HS-5 (cell line): ENCODE results near the gene UTP25.

Experiments used
- DNase-seq: peaks from one replicate; pipeline ENCODE4 v3.0.0-alpha.2; 2012; ENCODE audit warnings: low read depth

The UTP25 gene

DNA sequence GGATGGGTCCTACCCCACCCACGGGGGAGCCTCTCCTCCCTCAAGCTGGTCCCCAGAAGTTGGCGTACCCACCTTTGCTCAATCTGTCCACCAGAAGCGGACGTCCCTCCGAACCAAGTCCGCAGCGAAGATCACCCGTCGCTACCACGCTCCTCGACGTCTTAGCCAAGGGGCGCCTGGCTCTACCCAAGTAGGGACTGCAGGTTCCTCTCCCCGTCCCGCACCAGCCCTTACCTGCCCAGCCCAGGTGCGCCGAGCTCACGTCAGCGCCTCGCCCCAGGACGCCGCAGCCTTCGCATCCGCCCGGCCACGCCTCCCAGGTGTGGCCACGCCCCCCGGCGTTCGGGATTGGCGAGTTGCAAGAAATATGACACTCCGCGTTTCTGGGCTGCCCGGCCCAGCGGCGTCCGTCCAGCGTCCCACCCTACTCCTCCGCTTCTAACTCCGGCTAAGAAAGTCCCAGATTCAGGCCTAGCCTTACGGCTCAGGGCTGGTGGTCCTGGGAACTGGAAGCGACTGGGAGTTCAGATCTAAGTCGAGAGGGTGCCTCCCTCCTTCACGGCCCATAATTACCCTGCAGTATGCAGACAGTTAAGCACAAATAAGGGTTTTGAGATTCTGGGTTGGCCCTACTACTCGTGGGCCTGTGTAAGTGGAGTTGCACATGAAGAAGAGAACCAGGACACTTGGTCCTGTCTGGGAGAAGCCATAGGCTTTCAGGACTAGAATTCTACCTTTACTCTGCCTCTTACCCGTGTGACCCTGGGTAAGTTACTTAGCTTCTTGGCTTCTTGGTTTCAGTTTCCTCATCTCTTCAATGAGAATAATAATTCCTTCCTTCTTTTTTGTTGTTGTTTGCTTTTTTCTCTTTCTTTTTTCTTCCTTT is 21.7 kb upstream of the UTP25 start, which contains the start of gene IRF6:
Gene IRF6 (minus strand): TSS at position 268 of the 886 bp plus-strand sequence. CDS start 4,729 bp downstream, outside the sequence.
- no peak for DNase-seq

- no peak for DNase-seq
Observed at GRCh38 chr1:209807509-209807908, 20.3 kb upstream of the UTP25 start.

GRCh38 chr1:209808059-209808581 is 19.7 kb upstream of the UTP25 start:
- DNase-seq: peak; percentile 91

- DNase-seq: no peak
Observed at GRCh38 chr1:209809611-209810010, 18.2 kb upstream of the UTP25 start.

- no peak for DNase-seq
Observed at GRCh38 chr1:209810783-209811182, 17.0 kb upstream of the UTP25 start.

- no peak for DNase-seq
Observed at GRCh38 chr1:209813902-209814301, 13.9 kb upstream of the UTP25 start.

DNA sequence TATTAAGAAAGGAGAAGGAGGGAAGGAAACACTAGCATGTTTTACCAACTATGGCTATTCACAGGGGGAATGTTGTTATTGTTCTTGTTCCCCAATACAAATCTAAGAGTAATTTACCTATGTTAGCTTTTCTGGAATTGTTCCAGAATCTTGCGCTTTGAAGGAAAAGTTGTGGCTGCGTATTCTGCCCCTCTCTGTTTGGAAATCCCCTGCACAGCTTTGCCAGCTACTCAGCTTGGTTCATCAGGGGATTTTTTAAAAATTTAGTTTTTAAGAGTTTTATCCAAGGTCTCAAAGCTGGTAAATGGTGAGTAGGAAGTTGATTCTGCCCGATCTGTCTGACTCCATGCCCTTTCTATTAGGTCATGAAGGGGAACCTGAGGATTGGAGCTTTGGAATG is 12.3 kb upstream of the UTP25 start:
- DNase-seq: no peak

DNA sequence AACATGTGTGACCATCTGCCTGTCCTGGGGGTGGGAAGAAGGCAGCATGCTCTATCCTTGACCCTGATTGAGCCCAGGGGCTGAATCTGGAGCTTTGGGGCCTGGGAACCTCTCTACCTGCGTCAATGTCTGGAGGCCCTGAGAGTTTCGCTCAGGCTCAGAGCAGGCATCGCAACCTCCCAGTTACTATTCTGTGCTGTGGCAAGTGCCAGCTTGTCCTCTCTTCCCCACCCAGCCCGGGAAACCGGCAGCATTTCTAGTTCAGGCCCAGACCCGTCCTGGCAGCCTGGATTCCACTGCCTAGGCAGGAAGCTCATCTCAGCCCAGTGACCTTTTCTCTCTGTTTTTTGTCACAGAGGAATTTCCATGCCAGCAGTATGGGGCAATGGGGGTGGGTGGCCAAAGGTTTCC is 11.8 kb upstream of the UTP25 start:
- DNase-seq: no peak

DNA sequence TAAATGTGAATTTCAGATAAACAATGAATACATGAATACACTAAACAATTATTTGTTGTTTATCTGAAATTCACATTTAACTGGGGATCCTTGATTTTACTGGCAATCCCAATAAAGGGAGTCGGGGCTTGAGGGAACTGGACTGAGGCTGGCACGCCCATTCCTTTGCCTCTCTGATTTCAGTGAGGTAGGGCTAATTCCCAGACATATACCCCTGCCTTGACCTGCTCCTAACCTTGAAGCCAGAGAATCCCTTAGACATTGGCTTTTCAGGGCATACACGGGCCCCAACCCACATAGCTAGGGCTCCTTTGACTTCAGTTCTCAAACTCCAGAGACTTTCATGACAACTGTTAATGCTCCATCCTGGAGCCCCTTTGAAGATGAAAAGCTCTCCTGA is 10.8 kb upstream of the UTP25 start:
- DNase-seq: no peak

DNA sequence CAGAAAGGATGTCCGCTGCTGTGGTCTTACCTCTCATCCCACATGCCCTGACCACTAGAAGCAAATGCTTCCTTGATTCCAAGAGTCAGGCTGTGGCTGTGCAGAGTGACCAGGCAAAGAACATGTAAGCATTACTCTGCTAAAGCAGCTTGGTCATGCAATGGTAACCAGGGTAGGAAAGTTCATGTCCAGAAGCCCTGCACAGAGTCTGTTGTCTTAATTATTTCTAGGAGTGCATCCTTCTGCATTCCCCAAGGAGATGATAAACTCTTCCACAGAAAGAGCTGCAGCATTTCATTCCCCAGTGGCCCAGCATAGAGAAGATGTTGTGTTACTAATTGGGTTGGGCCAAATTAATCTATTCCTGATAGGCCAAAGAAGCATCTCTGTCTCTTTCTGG is 10.1 kb upstream of the UTP25 start:
- DNase-seq: no peak

- DNase-seq: no peak
Observed at GRCh38 chr1:209819058-209819457, 8.7 kb upstream of the UTP25 start.

DNA sequence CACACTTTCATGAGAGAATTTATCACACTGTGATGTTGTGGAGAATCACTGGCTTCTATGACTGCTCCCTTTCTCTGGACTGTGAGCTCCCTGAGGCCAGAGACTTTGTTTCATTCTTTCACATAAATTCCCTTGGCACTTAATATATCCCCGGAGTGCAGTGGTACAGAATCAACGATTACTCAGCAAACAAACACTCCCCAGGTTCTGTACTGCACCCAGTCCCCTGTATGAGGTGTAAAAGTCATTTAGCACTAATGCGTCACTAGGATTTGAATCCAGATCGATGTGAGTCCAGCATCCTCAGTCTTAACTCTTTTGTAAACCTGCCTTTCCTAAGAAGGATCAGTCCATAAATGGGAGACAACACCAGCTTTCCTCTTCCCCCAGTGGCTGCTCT is 6.8 kb upstream of the UTP25 start:
- DNase-seq: no peak

DNA sequence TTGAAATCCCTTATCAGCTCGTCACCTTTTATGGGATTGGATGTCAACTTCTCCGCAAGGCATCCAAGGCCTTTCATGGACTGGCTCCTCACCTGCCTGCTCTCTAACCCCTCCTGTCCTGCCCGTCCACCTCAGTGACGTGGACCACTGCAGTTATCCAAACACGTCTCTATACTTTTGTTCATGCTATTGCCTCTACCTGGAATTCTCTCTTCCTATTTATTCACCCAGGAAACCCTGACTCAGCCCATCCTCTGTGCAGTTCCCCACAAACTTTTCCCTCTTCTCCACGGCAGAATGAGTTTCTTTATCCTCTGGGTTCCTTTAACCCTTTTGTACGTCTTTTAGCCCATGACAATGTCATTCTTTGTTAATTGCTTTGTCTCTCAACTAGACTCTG is 5.1 kb upstream of the UTP25 start:
- DNase-seq: no peak

GRCh38 chr1:209823143-209824041 is 4.4 kb upstream of the UTP25 start:
- peak; percentile 78 for DNase-seq

GRCh38 chr1:209825591-209826434 is 2.0 kb upstream of the UTP25 start:
- DNase-seq: no peak

DNA sequence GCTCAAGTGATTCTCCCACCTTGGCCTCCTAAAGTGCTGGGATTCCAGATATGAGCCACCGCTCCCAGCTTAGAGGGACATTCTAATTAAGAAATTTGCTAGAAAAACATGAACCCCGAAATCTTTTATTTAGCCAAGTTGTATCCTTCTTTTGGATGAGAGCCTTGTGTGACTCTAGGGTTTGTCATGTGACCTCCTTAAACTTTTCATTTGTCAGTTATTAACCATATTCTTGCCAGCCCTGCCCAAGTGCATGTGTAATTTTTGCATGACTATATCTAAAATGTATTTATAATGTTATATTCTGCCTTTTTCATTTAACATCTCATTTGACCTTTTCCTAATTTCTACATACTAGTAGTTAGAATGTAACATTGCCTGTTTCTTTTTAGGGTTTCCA is 1.9 kb downstream of the UTP25 start:
- no peak for DNase-seq

DNA sequence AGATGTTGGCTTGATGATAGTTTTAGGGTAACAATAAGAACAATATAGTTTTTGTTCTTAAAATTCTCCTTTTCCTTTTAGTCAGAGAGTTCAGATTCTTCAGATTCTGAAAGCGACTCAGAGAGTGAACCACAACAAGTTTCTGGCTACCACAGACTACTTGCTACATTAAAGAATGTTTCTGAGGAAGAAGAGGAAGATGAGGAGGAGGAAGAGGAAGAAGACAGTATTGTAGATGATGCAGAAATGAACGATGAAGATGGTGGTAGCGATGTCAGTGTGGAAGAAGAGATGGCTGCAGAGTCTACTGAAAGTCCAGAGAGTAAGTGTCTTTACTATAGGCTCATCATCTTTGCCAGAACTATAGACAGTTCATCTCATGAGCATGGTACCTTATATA is 3.0 kb downstream of the UTP25 start:
- no peak for DNase-seq

GRCh38 chr1:209831615-209832014 is 3.8 kb downstream of the UTP25 start:
- no peak for DNase-seq

DNA sequence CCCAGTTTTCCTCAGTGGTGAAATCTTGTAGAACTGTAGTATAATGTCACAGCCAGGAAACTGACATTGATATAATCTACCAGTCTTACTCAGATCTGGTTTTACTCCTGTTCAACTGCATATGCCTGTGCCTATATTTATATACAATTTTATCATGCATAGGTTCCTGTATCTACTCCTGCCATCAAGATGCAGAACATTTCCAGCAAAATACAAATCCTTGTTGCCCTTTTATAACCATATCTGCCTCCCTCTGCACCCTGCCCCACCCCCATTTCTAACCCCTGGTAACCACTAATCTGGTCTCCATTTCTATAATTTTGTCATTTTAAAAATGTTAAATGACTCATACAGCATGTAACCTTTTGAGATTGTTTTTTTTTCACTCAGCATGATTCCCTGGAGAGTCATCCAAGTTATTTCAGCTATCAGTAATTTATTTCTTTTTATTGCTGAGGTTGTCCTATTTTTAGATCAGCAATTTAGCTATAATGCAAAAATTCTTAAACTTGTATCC is 8.1 kb downstream of the UTP25 start:
- DNase-seq: no peak

GRCh38 chr1:209837671-209838070 is 9.9 kb downstream of the UTP25 start:
- no peak for DNase-seq

- DNase-seq: no peak
Observed at GRCh38 chr1:209838537-209838936, 10.8 kb downstream of the UTP25 start.
